Activated CD4-positive, alpha-beta T cell treated with anti-CD3 and anti-CD28 coated beads for 36 hours (primary cell): ENCODE measurements around the gene NOL9. TPM values are rescaled to one million over a fixed set of nuclear protein-coding genes. Genes with fewer than 3 reads are reported as not detected.
"Not testable (repeated sequence)": the region's sequence is repeated elsewhere in the genome, so short reads cannot be mapped to it uniquely, and the experiment has no call there.

Source experiments
- ATAC-seq: fragments of 200-7000 bp; cut with Tn5 transposase; one replicate; pipeline ENCODE4 v1.10.0; 2021; ENCODE audit warnings: mild to moderate bottlenecking, moderate library complexity
- CTCF ChIA-PET: fragments of 350-600 bp; sonication (Branson Sonifier 250); formaldehyde crosslinking; loops from one replicate; lab custom pipeline; 2021; ENCODE audit warnings: antibody characterized with exemption; lab: Charles Lee
- POLR2A ChIA-PET: fragments of 350-600 bp; sonication (Branson Sonifier 250); formaldehyde crosslinking; loops from one replicate; lab custom pipeline; 2021; ENCODE audit warnings: antibody characterized with exemption, inconsistent platforms; lab: Charles Lee
- DNase-seq: peaks from one replicate; pipeline ENCODE4 v3.0.0-alpha.2; 2020
- H3K27ac Mint-ChIP-seq: one replicate; pipeline ENCODE4 v1.8.0; 2021; ENCODE audit warnings: mixed read lengths
- H3K27me3 Mint-ChIP-seq: one replicate; pipeline ENCODE4 v1.8.0; 2021; ENCODE audit warnings: mixed read lengths
- H3K36me3 Mint-ChIP-seq: one replicate; pipeline ENCODE4 v1.8.0; 2021; ENCODE audit warnings: low read depth, mixed read lengths
- H3K4me1 Mint-ChIP-seq: one replicate; pipeline ENCODE4 v1.8.0; 2021; ENCODE audit warnings: mixed read lengths
- H3K4me3 Mint-ChIP-seq: one replicate; pipeline ENCODE4 v1.8.0; 2021; ENCODE audit warnings: mild to moderate bottlenecking, moderate library complexity, mixed read lengths
- H3K9me3 Mint-ChIP-seq: one replicate; pipeline ENCODE4 v1.8.0; 2021; ENCODE audit warnings: low read depth, mixed read lengths
- intact Hi-C, 2 experiments: fragments of 100-400 bp; cut with DNase I in 1 of 2; cut with micrococcal nuclease in 1 of 2; formaldehyde crosslinking; loops; one replicate each; pipeline versions ENCODE4 v1.14.2 to v1.15.1; 2022 to 2024; cut with DNase I, micrococcal nuclease
- total RNA-seq, 2 experiments: library from RNA; stranded (reverse); gene quantifications; one replicate each; pipeline ENCODE4 v1.2.3, GENCODE V29; 2021

The NOL9 gene
- total RNA-seq, 2 experiments from 2014 or later = 37.4 to 44.7 TPM

- Mint-ChIP-seq H3K27me3 (no peaks in the 10 kb centered on the region), H3K4me1 (no peaks in the 10 kb centered on the region), H3K36me3 (no peaks in the 10 kb centered on the region), H3K4me3 (no peak overlapping the region), H3K9me3 (peaks cover 5% of the 10 kb centered on the region), H3K27ac (no peak overlapping the region)
- intact Hi-C loops = no loop called here
- ChIA-PET CTCF (no interaction called here), POLR2A (no interaction called here)
- DNase-seq (no peak), ATAC-seq (no peak)
Observed at GRCh38 chr1:6572653-6573383, 18.5 kb upstream of the NOL9 start.

GRCh38 chr1:6570987-6571386, 16.7 kb upstream of the NOL9 start:
- Mint-ChIP-seq H3K27me3 (no peaks in the 10 kb centered on the region), H3K27ac (no peak overlapping the region), H3K4me3 (no peak overlapping the region), H3K4me1 (no peaks in the 10 kb centered on the region), H3K36me3 (no peaks in the 10 kb centered on the region), H3K9me3 (peaks cover 5% of the 10 kb centered on the region)
- ChIA-PET POLR2A (no interaction called here), CTCF (interaction anchor here (1.3 kb wide), 1 partner anchor 16 kb away, joined by 3 read pairs; the partner anchor contains the start of gene TAS1R1)
- intact Hi-C loops = no loop called here
- no peak for ATAC-seq
- DNase-seq = no peak

GRCh38 chr1:6570100-6570499, 15.8 kb upstream of the NOL9 start:
- Mint-ChIP-seq H3K27me3 (no peaks in the 10 kb centered on the region), H3K4me1 (no peaks in the 10 kb centered on the region), H3K9me3 (peaks cover 5% of the 10 kb centered on the region), H3K4me3 (no peak overlapping the region), H3K27ac (no peak overlapping the region), H3K36me3 (no peaks in the 10 kb centered on the region)
- ChIA-PET CTCF (interaction anchor here (1.3 kb wide), 1 partner anchor 15 kb away, joined by 3 read pairs; the partner anchor contains the start of gene TAS1R1), POLR2A (interaction anchor here (0.9 kb wide), 1 partner anchor 17 kb away, joined by 3 read pairs; no protein-coding TSS in a partner anchor)
- DNase-seq = no peak
- ATAC-seq = no peak
- intact Hi-C loops = no loop called here

- ATAC-seq = no peak
- ChIA-PET POLR2A (no interaction called here), CTCF (interaction anchor here (0.7 kb wide), 1 partner anchor 114 kb away, joined by 3 read pairs; no protein-coding TSS in a partner anchor)
- DNase-seq = no peak
- no peaks in the 10 kb centered on the region for H3K27me3 Mint-ChIP-seq
- H3K4me1 Mint-ChIP-seq = no peaks in the 10 kb centered on the region
- H3K27ac Mint-ChIP-seq = no peak overlapping the region
- H3K36me3 Mint-ChIP-seq = no peaks in the 10 kb centered on the region
- no peak overlapping the region for H3K4me3 Mint-ChIP-seq
- peaks cover 5% of the 10 kb centered on the region for H3K9me3 Mint-ChIP-seq
- intact Hi-C loops = no loop called here
Observed at GRCh38 chr1:6569033-6569432, 14.7 kb upstream of the NOL9 start.

GRCh38 chr1:6560267-6560666, 6.0 kb upstream of the NOL9 start:
- CTCF ChIA-PET = no interaction called here
- ATAC-seq (no peak), DNase-seq (no peak)
- POLR2A ChIA-PET = no interaction called here
- Mint-ChIP-seq H3K4me3 (no peak overlapping the region), H3K9me3 (no peaks in the 10 kb centered on the region), H3K27ac (no peak overlapping the region), H3K36me3 (no peaks in the 10 kb centered on the region), H3K4me1 (no peaks in the 10 kb centered on the region), H3K27me3 (peaks cover 2% of the 10 kb centered on the region)
- intact Hi-C loops = no loop called here

GRCh38 chr1:6559161-6559560, 4.8 kb upstream of the NOL9 start:
- CTCF ChIA-PET, H3K27ac Mint-ChIP-seq, H3K4me3 Mint-ChIP-seq, H3K27me3 Mint-ChIP-seq, POLR2A ChIA-PET, H3K36me3 Mint-ChIP-seq, H3K4me1 Mint-ChIP-seq, H3K9me3 Mint-ChIP-seq, ATAC-seq, DNase-seq: not testable (repeated sequence)
- intact Hi-C loops = loop anchor here in 1 of 2 experiments (10.0 kb wide), 1 partner anchor 46 kb away; the partner anchor contains the start of gene KLHL21

- Mint-ChIP-seq H3K36me3 (peaks cover 1% of the 10 kb centered on the region), H3K4me3 (no peak overlapping the region), H3K27ac (no peak overlapping the region), H3K4me1 (peaks cover 11% of the 10 kb centered on the region), H3K9me3 (no peaks in the 10 kb centered on the region), H3K27me3 (peaks cover 2% of the 10 kb centered on the region)
- ChIA-PET POLR2A (no interaction called here), CTCF (no interaction called here)
- ATAC-seq (no peak), DNase-seq (no peak)
- intact Hi-C loops = loop anchor here in 1 of 2 experiments (10.0 kb wide), 1 partner anchor 47 kb away; the partner anchor contains the start of gene KLHL21
Observed at GRCh38 chr1:6557597-6557996, 3.3 kb upstream of the NOL9 start.

GRCh38 chr1:6554907-6555778, 830 bp upstream of the NOL9 start, which contains the start of gene TAS1R1:
Gene TAS1R1 (plus strand): TSS chr1:6555307. CDS start chr1:6555374, 67 bp downstream.
- H3K9me3 Mint-ChIP-seq = no peaks in the 10 kb centered on the region
- peak within 1 kb of the TSS; percentile 82 for H3K4me3 Mint-ChIP-seq
- ATAC-seq (no peak), DNase-seq (no peak)
- POLR2A ChIA-PET = no interaction called here
- CTCF ChIA-PET = interaction anchor here (0.7 to 3.5 kb wide), 12 partner anchors 12 to 358 kb away, joined by 3 to 21 read pairs (median 4); partner anchors contain the start of genes THAP3 and ZBTB48
- peak within 1 kb of the TSS; percentile 31 for H3K27ac Mint-ChIP-seq
- H3K36me3 Mint-ChIP-seq = peaks cover 5% of the 10 kb centered on the region
- peaks cover 19% of the 10 kb centered on the region for H3K4me1 Mint-ChIP-seq
- intact Hi-C loops = loop anchor here (1.0 to 10.0 kb wide), 15 partner anchors 24 to 356 kb away; partner anchors contain the start of genes ACOT7 (in 1 of the 2), CAMTA1 (in 1 of the 2), DNAJC11 (in 1 of the 2) and KLHL21 (in 1 of the 2)
- no peaks in the 10 kb centered on the region for H3K27me3 Mint-ChIP-seq

- peaks cover 44% of the 10 kb centered on the region for H3K36me3 Mint-ChIP-seq
- intact Hi-C loops = no loop called here
- H3K27ac Mint-ChIP-seq = peak overlapping the region; percentile 43
- ChIA-PET CTCF (interaction anchor here (0.6 kb wide), 1 partner anchor 99 kb away, joined by 3 read pairs; no protein-coding TSS in a partner anchor), POLR2A (no interaction called here)
- no peak overlapping the region for H3K4me3 Mint-ChIP-seq
- DNase-seq (no peak), ATAC-seq (no peak)
- no peaks in the 10 kb centered on the region for H3K27me3 Mint-ChIP-seq
- H3K4me1 Mint-ChIP-seq = peaks cover 36% of the 10 kb centered on the region
- no peaks in the 10 kb centered on the region for H3K9me3 Mint-ChIP-seq
Observed at GRCh38 chr1:6547301-6547700, 7.0 kb downstream of the NOL9 start.

- intact Hi-C loops = no loop called here
- DNase-seq (no peak), ATAC-seq (no peak)
- Mint-ChIP-seq H3K4me3 (no peak overlapping the region), H3K27ac (peak overlapping the region; percentile 43), H3K4me1 (peaks cover 32% of the 10 kb centered on the region), H3K27me3 (no peaks in the 10 kb centered on the region), H3K36me3 (peaks cover 51% of the 10 kb centered on the region), H3K9me3 (no peaks in the 10 kb centered on the region)
- POLR2A ChIA-PET = interaction anchor here (0.7 kb wide), 1 partner anchor 1247 kb away, joined by 5 read pairs; no protein-coding TSS in a partner anchor
- CTCF ChIA-PET = no interaction called here
Observed at GRCh38 chr1:6546326-6546725, 8.0 kb downstream of the NOL9 start.
